Measurements from ENCODE around the gene PDE6C. TPM values are rescaled to one million over a fixed set of nuclear protein-coding genes. Genes with fewer than 3 reads are reported as not detected.
"Not testable (repeated sequence)": the region's sequence is repeated elsewhere in the genome, so short reads cannot be mapped to it uniquely, and the experiment has no call there.

The PDE6C gene
- total RNA-seq, 1 experiment from 2014 or later = not detected

DNA sequence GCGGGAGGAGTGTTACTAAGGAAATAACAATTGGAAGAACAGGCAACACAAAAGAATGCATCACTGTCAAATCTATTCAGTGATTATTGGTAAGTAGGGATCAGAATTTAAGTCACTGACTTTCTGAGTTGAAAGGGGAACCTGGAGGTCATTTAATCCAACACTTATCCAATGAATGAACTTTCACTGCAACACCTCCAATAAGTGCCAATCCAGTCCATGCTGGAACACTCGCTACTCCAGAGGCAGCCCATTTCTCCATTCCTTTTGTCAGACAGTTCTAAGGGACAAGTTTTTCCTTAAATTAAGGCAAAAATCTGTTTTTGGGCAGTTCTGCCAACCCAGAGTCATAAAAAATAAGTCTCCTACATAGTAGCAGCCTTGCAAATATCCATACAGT lies 60.6 kb downstream of the PDE6C start:
- DNase-seq (ENCODE audit: low read depth, low spot score) = no peak
- in situ Hi-C loops (cut with HindIII; ENCODE audit: low pct_unique_long_range_greater_than_20kb, low sequenced_read_pairs) = no loop called here

DNA sequence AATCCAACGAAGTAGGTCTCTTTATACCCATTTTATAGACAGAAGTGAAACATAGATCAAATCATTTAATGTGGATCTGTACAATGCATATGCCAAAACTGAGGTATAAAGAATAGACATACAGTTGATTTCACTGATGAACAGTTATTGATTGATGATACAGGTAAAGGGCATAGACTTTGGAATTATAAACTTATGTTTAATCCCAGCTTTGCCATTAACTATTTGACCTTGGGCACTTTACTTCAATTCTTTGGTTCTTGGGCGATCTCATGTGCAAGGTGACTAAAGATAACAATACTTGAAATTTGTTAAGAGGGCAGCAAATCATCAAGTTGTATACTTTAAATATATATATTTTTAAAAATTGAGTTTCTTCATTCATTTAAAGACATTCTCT lies 61.5 kb downstream of the PDE6C start:
- no peak for DNase-seq (ENCODE audit: low read depth, low spot score)
- in situ Hi-C loops (cut with HindIII; ENCODE audit: low pct_unique_long_range_greater_than_20kb, low sequenced_read_pairs) = no loop called here

DNA sequence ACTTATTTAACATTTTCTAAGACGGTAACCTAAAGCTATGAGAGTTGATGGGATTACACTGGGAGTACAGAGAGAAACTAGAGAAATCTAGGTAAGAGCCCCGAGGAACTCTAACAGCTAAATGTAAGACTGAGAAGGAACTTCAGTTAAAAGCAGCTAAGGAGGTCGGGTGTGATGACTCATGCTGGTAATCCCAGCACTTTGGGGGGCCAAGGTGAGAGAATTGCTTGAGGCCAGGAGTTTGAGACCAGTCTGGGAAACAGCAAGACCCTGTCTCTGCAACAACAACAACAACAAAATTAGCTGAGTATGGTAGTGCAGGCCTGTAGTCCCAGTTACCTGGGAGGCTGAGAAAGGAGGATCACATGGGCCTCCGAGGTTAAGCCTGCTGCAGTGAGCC lies 66.0 kb downstream of the PDE6C start:
- in situ Hi-C loops (cut with HindIII; ENCODE audit: low pct_unique_long_range_greater_than_20kb, low sequenced_read_pairs) = no loop called here
- no peak for DNase-seq (ENCODE audit: low read depth, low spot score)

DNA sequence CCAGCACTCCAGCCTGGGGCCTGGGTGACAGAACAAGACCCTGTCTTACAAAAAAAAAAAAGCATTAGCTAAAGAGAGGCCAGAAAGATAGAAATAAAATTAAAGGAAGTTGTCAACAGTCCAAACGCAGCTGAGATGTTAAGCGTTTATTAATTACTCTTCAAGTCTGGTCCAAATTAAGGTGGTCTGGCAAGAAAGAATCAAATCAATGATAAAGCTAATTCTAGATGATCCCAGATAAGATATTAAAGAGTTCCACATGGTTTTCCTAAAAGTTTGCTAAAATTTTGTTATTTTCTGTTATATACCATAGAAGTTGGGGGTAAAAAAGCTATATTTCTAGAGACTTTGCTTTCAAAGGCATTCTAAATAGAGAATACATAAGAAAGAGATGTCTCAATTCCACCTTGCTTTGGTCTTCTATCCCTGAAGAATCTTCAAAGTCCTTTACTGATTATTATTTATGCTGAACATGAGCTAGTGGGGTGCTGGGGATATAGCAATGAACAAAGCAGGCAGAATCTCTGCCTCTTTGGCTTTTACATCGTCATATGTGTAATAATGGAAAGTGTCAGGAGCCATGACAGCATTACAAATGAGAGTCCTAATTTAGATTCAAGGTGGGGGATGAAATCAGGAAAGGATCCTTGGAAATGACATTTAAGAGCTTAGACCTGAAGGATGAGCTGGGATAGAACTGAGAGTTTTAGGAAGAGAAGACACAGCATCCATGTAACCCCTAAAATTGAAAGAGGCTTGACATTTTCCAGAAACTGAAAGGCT lies 66.7 kb downstream of the PDE6C start:
- in situ Hi-C loops (cut with HindIII; ENCODE audit: low pct_unique_long_range_greater_than_20kb, low sequenced_read_pairs) = no loop called here
- no peak for DNase-seq (ENCODE audit: low read depth, low spot score)

DNA sequence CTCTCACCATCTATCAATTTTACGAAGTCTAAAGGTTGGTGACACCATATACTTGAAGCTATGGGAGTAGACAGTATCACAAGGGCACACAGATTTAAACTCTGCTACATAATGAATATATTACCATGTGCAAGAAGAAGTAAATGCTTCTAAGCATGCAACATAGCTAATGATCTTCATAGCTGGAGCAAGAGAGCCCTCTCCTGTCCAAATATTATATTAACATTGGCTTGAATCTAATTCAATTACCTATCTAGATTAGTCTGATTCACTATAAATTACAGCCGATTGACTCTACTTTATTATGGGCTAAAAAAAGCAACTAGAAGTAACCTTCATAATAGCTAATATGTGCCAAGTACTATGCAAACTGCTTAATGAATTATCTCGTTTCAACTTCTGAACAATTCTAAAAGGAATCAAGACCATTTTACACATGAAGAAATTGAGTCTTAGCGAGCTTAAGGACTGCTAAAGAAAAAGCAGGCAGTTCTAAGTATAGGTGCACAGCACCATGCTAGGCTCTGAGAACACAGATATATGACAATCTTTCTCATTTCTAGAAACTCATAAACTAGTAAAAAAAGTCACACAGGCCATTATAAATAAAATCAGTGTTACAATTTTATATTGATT lies 68.2 kb downstream of the PDE6C start:
- in situ Hi-C loops (cut with HindIII; ENCODE audit: low pct_unique_long_range_greater_than_20kb, low sequenced_read_pairs) = no loop called here
- DNase-seq (ENCODE audit: low read depth, low spot score) = peak; percentile 62

DNA sequence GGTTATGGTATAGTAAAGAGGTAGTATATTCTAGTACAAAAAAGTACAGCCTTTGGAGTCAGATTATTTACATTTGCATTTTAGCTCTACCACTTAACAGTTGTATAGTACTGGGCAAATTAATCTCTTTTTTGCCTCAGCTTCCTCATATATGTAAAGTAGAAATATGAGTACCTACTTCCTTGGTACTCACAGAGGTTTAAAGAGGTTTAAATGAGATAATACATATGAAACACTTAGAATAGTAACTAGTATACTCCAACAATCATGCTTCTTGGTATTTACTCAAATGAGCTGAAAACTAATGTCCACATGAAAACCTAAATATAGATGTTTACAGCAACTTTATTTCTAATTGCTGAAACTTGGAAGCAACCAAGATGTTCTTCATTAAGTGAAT lies 75.4 kb downstream of the PDE6C start:
- DNase-seq (ENCODE audit: low read depth, low spot score) = no peak
- in situ Hi-C loops (cut with HindIII; ENCODE audit: low pct_unique_long_range_greater_than_20kb, low sequenced_read_pairs) = no loop called here

DNA sequence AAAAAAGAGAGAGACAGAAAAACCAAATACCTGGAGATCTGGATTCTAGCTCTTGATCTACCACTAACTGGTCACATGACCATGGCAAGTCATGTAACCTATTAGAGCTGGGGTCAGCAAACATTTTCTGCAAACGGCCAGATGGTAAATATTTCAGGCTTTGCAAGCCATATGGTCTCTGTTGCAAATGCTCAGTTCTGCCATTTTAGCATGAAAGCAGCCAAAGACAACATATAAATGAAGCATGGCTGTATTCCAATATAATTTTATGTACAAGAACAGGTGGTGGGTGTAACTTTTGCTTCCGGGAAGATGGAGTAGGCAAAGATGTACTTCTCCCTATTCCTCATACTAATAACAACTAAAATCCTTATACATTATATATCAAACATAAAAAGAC lies 83.4 kb downstream of the PDE6C start:
- DNase-seq (ENCODE audit: low read depth, low spot score) = no peak
- in situ Hi-C loops (cut with HindIII; ENCODE audit: low pct_unique_long_range_greater_than_20kb, low sequenced_read_pairs) = no loop called here

DNA sequence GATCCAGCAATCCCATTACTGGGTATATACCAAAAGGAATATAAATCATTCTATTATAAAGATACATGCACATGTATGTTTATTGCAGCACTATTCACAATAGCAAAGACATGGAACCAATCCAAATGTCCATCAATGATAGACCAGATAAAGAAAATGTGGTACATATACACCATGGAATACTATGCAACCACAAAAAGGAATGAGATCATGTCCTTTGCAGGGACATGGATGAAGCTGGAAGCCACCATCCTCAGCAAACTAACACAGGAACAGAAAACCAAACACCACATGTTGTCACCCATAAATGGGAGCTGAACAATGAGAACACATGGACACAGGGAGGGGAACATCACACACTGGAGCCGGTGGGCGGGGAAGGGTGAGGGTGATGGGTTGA lies 84.2 kb downstream of the PDE6C start:
- in situ Hi-C loops (cut with HindIII; ENCODE audit: low pct_unique_long_range_greater_than_20kb, low sequenced_read_pairs); DNase-seq (ENCODE audit: low read depth, low spot score): not testable (repeated sequence)

DNA sequence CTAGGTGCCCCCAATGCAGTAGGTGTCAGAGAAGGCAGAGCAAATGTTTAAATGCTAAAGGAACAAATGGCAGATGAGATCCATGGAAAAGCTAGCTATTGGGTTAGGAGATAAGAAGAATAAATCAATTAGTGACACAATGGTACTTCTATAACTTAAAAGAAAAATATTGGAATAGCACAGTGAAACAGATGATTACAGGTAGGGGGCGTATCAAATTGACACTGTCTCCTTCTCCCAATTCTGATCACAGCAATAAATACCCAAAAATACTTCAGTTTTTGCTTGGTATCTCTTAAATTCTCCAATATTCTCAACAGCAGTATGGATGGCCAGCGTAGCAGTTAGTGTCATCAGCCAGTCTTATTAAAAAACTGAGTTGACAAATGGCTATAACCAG lies 84.9 kb downstream of the PDE6C start:
- in situ Hi-C loops (cut with HindIII; ENCODE audit: low pct_unique_long_range_greater_than_20kb, low sequenced_read_pairs) = no loop called here
- no peak for DNase-seq (ENCODE audit: low read depth, low spot score)

DNA sequence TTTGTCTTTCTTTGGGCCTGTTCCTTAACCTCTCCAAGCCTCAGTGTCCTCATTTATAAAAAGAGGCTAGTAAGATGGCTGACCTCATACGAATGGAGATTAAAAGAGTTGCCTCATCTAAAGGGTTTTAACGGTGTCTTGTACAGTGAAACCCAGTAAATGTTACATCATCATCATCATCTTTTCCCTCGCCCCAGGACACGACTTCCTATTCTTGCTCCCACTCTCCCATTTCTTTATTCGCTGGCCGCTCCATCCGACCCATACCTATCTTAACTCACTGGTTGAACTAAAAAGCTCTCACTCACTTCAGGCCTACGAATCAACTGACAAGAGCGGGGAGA lies 89.5 kb downstream of the PDE6C start:
- no peak for DNase-seq (ENCODE audit: low read depth, low spot score)
- in situ Hi-C loops (cut with HindIII; ENCODE audit: low pct_unique_long_range_greater_than_20kb, low sequenced_read_pairs) = no loop called here

DNA sequence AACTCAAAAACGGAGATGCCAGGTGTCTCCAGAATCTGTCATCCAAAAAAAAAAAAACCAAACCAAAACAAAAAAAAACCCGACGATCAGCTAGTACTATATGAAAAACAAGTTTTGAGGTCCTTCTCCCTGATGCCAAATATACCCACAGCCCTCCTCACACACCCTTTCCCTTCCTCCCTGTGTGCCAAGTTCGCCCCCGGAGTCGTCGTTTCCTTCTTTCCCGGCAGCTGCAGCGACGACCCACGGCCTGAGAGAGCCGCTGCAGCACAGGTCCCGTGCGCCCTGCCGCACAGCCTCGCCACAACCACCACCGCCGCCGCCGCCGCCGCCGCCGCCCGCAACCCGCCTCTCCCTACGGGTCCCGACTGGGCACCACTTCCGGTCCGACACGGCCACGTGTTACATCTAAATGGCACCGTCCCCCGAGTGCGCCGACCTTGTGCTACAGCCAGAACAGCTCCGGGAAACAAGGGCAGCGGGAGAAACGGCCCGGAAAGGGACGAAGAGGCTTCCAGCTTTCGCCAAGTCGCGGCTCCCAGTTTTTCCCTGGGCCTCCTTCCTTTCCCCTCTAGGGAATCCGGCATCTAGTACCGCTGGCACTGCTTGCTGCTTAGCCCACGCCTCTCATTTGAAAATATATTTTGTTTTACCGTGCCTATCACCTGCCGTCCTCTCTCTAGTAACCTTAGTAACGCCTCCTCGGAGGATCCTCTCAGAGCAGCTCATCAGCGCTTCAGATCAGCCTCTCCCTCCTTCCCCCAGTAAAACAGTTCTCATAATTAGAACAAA lies 90.1 kb downstream of the PDE6C start, which contains the start of gene FRA10AC1:
TSS of gene FRA10AC1 (minus strand) at position 383 of the 792 bp plus-strand sequence. CDS start 2,486 bp downstream, outside the sequence.
- DNase-seq (ENCODE audit: low read depth, low spot score) = peak; percentile 84
- in situ Hi-C loops (cut with HindIII; ENCODE audit: low pct_unique_long_range_greater_than_20kb, low sequenced_read_pairs) = no loop called here

DNA sequence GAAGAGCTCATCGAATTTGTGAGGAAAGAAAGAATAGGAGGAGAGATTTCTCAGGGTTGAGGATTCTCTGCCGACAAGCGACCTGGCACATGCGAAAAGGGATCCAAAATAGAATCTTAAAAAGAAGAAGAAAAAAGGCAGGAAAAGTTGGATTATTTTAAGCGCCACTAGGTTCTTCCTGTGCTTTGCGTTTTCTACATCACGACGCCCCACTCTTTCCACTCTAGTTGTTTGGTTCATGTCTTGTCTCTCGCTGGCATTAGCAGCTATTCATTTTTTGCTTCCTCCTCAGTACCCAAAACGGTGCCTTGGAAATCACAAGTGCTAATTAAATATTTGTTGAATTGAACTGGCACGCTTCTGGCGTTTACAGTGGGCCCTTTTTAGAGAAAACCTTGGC lies 90.7 kb downstream of the PDE6C start:
- in situ Hi-C loops (cut with HindIII; ENCODE audit: low pct_unique_long_range_greater_than_20kb, low sequenced_read_pairs) = no loop called here
- no peak for DNase-seq (ENCODE audit: low read depth, low spot score)

DNA sequence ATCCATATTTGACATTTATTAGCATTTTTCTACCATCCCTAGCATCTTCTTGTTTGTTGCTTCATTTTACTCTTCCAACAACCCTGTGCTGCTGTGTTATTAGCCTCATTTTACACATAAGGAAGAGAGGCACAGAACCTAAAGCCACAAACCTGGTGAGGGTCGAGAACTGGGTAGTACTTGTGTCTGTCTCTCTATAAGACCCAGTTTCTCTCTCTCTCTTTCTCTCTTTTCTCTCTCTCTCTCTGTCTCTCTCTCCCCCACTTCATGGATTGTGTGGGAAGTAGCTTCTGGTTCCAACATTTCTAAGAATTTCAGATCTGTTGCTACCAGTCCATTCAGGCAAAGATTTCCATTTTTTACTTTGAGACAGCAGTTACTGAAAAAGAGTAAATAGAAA lies 91.5 kb downstream of the PDE6C start:
- in situ Hi-C loops (cut with HindIII; ENCODE audit: low pct_unique_long_range_greater_than_20kb, low sequenced_read_pairs) = no loop called here
- no peak for DNase-seq (ENCODE audit: low read depth, low spot score)

DNA sequence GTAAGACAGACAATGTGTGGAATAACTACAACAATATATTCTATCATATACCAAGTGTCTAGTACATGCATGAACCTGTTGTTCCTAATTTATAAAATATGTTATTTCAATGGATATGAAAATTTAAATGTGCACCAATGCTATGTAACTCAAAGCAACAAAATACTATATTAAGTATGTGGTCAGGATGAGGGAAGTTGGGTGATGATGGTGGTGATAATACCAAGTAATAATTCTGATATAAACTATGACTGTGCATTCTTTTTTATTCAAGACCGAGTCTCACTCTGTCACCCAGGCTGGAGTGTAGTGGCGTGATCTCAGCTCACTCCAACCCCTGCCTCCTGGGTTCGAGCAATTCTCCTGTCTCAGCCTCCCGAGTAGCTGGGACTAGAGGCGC lies 92.1 kb downstream of the PDE6C start:
- DNase-seq (ENCODE audit: low read depth, low spot score) = no peak
- in situ Hi-C loops (cut with HindIII; ENCODE audit: low pct_unique_long_range_greater_than_20kb, low sequenced_read_pairs) = no loop called here

DNA sequence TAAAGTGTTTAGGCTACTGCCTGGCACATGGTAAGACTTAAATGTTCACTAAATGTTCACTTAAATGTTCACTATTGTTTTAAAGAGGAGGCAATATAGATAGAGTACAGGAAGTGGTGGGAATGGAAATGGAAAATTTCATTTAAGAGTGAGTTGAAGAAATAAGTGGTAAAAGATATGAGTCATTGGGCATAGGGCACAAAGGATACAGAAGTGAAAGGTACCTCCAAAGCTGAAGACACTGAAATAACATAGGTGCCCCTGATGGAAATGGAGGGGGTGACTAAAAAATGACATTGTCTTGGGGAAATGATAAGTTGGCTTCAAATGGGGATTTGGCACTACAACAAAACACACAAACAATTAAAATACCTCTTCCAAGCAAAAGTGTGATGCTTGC lies 95.3 kb downstream of the PDE6C start:
- in situ Hi-C loops (cut with HindIII; ENCODE audit: low pct_unique_long_range_greater_than_20kb, low sequenced_read_pairs) = no loop called here
- no peak for DNase-seq (ENCODE audit: low read depth, low spot score)

DNA sequence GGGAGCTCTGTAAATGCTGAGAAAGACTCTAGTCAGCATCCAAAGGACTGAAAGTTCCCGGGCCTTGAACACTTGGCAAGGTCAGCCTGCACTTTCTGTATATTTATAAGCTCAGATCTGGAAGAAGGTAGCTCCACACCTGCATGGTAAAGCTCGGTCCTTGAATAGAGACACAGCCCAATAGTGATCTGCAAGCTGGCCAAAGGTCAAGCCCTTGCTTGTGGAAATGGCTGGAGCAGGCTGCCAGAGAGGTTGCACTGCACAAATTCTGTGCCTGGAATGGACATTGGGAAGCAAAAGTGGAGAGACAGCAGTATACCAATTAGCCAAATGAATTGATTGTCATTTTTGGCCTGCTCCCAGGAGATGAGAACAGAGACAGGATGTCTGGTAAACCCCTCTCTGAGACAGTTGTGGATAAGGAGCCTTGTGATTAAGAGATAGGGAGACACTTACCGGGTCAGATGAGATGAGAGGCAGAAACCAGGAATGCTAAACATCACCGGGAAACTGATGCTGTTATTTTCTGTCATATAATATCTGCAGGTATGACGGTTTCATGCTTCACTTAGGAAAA lies 98.1 kb downstream of the PDE6C start:
- in situ Hi-C loops (cut with HindIII; ENCODE audit: low pct_unique_long_range_greater_than_20kb, low sequenced_read_pairs) = no loop called here
- DNase-seq (ENCODE audit: low read depth, low spot score) = no peak

DNA sequence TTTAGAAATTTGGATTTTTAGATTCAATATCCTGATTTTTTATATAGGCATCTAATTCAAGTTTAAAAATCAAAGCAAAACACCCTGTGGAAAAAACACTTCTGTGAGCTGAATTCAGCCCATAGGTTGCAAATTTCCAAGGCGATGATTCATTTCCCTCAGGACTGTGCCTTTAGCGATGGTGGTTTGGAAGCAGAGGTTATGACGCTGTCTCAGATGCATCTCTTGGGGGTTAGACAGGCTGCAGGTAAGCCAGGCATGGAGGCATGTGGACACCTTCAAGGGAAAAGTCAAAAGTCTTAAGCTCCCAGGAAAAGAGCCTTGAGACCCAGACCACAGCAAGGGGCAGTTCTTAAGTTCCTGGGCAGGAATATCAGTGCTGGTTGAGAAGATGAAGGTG lies 99.6 kb downstream of the PDE6C start:
- DNase-seq (ENCODE audit: low read depth, low spot score) = no peak
- in situ Hi-C loops (cut with HindIII; ENCODE audit: low pct_unique_long_range_greater_than_20kb, low sequenced_read_pairs) = no loop called here

DNA sequence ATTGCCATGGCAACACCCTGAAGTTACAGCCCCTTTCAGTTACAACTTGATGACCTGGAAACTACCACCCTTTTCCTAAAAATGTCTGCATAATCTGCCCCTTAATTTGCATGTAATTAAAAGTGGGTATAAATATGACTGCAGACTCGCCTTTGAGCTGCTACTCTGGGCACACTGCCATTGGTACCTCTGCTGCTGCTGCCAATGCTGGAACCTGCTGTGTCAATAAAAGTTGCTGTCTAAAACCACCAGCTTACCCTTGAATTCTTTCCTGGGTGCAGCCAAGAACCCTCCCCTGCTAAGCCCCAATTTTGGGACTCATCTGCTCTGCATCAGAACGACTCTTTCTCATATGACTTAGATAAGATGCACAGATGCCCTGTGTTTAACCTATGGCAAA lies 100.3 kb downstream of the PDE6C start:
- no peak for DNase-seq (ENCODE audit: low read depth, low spot score)
- in situ Hi-C loops (cut with HindIII; ENCODE audit: low pct_unique_long_range_greater_than_20kb, low sequenced_read_pairs) = no loop called here

All from SK-MEL-5 (cell line).